Measurements from ENCODE around the gene AADACL3.
"Not testable (repeated sequence)": the region's sequence is repeated elsewhere in the genome, so short reads cannot be mapped to it uniquely, and the experiment has no call there.

The AADACL3 gene

DNA sequence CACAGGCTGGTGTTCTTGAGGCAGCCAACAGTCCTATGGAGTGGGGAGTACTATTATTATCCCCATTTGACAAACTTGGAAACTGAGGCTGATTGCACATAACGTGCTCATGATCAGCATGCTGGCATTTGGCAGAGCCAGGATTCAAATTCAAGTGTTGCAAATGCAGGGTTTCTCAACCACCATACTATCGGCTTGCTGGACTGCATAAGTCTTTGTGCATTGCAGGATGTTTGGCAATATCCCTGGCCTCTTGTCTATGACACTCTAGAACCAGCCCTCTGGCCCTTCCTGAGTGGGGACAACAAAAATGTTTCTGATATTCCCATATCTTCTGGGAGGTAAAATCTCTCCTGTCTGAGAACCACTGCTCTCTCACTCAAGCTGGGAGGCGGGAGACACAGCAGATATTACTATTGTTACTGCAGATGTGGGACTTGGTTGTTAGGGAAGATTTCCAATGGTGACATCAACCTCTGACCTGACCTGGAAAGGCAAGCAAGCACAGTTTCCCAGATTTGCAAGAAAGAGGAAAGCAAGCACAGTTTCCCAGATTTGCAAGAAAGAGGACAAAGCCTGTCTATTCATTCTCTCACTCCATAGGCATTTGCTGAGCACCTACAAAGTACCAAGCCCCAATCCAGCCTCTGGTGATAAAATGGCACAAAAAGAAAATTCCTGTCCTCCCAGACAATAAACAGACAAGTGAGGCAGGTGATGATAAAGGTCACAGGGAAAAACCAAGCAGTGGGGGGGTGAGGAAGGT, 1.0 kb upstream of the AADACL3 start:
- no peaks in the 10 kb centered on the region for H3K9me3 ChIP-seq
- H3K4me1 ChIP-seq: peaks cover 12% of the 10 kb centered on the region
- no peak overlapping the region for H3K27ac ChIP-seq
- no peaks in the 10 kb centered on the region for H3K27me3 ChIP-seq
- TF ChIP-seq Cebpa-rat (IDR thresholded peaks at IDR 0.05): no peak
- H3K4me3 ChIP-seq: no peak overlapping the region
- H3K4me2 ChIP-seq: no peak overlapping the region
- no peak overlapping the region for H3K9ac ChIP-seq
- H3K36me3 ChIP-seq: no peaks in the 10 kb centered on the region
- no peaks in the 10 kb centered on the region for H4K20me1 ChIP-seq

DNA sequence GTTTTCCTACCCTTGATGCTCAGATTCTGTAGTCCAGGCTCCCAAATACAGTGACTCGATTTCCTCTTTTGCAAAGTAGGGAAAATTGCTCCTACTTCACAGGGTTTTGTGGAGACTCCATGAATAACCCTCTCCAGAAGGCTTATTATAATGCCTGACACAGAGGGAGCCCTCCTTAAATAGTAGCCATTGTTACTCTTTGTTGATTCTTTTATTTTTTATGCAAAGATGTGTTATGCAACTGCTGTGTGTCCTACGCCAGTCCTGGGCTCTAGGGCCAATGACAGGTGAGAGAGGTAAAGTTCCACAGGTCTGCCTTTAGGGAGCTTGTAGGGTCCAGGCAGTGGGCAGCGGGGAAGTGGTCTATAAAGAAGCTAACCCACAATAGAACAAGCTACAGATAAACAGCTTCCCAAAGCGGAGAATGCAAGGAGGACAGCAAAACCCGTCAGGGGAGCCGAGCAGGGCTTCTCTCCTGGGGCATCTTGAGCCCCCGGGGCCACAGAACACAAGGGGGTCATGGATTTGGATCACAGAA, 1.5 kb downstream of the AADACL3 start:
- no peak overlapping the region for H3K4me2 ChIP-seq
- no peaks in the 10 kb centered on the region for H3K36me3 ChIP-seq
- no peak overlapping the region for H3K4me3 ChIP-seq
- TF ChIP-seq Cebpa-rat (IDR thresholded peaks at IDR 0.05): no peak
- H3K27me3 ChIP-seq: no peaks in the 10 kb centered on the region
- H3K9me3 ChIP-seq: no peaks in the 10 kb centered on the region
- H4K20me1 ChIP-seq: no peaks in the 10 kb centered on the region
- no peak overlapping the region for H3K27ac ChIP-seq
- peaks cover 19% of the 10 kb centered on the region for H3K4me1 ChIP-seq
- H3K9ac ChIP-seq: no peak overlapping the region

DNA sequence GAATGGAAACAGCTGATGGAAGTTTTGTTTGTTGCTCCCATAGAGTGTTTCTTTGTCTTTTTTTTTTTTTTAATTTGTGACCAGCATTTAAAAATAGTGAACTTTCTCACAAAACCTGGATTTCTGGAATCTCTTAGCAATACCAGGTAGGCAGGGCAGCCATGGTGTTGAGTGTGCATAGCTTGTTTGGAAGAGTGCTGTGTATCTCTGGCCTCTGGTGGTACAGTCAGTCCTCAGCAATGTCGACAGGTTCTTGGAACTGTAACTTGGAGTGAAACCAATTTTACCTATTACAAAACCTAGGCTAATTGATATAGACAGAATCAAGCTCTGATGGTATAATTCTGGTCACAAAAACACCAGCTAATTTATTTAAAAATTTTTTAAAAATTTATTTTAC, 6.7 kb downstream of the AADACL3 start:
- Histone ChIP-seq H3K4me2 (no peak overlapping the region), H3K36me3 (no peaks in the 10 kb centered on the region), H4K20me1 (no peaks in the 10 kb centered on the region), H3K4me1 (peaks cover 19% of the 10 kb centered on the region), H3K4me3 (no peak overlapping the region), H3K9ac (no peak overlapping the region), H3K9me3 (no peaks in the 10 kb centered on the region), H3K27ac (no peak overlapping the region), H3K27me3 (no peaks in the 10 kb centered on the region)
- no peak for TF ChIP-seq Cebpa-rat (IDR thresholded peaks at IDR 0.05)

DNA sequence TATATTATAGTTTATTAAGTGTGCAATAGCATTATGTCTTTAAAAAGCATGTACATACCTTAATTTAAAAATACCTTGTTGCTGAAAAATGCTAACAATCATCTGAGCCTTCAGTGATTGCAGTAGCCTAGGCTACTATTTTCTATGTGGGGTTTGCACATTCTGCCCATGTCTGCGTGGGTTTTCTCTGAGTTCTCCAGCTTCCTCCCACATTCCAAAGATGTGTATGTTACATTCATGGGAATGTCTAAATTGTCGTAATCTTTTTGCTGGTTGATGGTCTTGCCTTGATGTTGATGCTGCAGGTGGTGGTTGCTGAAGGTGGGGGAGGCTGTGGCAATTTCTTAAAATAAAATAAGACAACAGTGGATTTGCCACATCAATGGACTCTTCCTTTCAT, 12.5 kb downstream of the AADACL3 start:
- H3K4me1 ChIP-seq: no peaks in the 10 kb centered on the region
- no peak overlapping the region for H3K27ac ChIP-seq
- TF ChIP-seq Cebpa-rat (IDR thresholded peaks at IDR 0.05): no peak
- H3K4me2 ChIP-seq: no peak overlapping the region
- no peaks in the 10 kb centered on the region for H3K36me3 ChIP-seq
- no peaks in the 10 kb centered on the region for H4K20me1 ChIP-seq
- H3K9me3 ChIP-seq: peaks cover 41% of the 10 kb centered on the region
- no peak overlapping the region for H3K9ac ChIP-seq
- no peak overlapping the region for H3K4me3 ChIP-seq
- no peaks in the 10 kb centered on the region for H3K27me3 ChIP-seq

DNA sequence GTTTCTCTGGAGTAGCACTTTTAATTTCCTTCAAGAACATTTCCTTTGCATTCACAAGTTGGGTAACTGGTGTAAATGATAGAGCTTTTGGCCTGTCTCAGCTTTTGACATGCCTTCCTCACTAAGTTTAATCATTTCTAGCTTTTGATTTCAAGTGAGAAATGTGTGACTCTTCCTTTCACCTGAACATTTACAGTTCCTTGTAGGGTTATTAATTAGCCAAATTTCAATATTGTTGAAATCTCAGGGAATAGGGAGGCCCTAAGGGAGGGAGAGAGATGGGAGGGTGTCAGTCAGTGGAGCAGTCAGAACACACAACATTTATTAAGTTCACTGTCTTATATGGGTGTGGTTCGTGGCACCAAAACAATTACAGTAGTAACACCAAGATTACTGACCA, 14.2 kb downstream of the AADACL3 start:
- H3K4me3 ChIP-seq: no peak overlapping the region
- no peaks in the 10 kb centered on the region for H4K20me1 ChIP-seq
- no peaks in the 10 kb centered on the region for H3K4me1 ChIP-seq
- no peaks in the 10 kb centered on the region for H3K27me3 ChIP-seq
- peaks cover 41% of the 10 kb centered on the region for H3K9me3 ChIP-seq
- no peaks in the 10 kb centered on the region for H3K36me3 ChIP-seq
- no peak overlapping the region for H3K4me2 ChIP-seq
- TF ChIP-seq Cebpa-rat (IDR thresholded peaks at IDR 0.05): no peak
- no peak overlapping the region for H3K27ac ChIP-seq
- no peak overlapping the region for H3K9ac ChIP-seq

DNA sequence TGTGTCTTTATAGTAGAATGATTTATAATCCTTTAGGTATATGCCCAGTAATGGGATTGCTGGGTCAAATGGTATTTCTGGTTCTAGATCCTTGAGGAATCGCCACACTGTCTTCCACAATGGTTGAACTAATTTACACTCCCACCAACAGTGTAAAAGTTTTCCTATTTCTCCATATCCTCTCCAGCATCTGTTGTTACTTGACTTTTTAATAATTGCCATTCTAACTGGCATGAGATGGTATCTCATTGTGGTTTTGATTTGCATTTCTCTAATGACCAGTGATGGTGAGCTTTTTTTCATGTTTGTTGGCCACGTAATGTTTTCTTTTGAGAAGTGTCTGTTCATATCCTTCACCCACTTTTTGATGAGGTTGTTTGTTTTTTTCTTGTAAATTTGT, 15.2 kb downstream of the AADACL3 start:
- H3K9me3 ChIP-seq: peaks cover 41% of the 10 kb centered on the region
- H3K4me1 ChIP-seq, H3K27me3 ChIP-seq, H3K4me3 ChIP-seq, H3K36me3 ChIP-seq, H3K4me2 ChIP-seq, H3K27ac ChIP-seq, H3K9ac ChIP-seq, H4K20me1 ChIP-seq: not testable (repeated sequence)

DNA sequence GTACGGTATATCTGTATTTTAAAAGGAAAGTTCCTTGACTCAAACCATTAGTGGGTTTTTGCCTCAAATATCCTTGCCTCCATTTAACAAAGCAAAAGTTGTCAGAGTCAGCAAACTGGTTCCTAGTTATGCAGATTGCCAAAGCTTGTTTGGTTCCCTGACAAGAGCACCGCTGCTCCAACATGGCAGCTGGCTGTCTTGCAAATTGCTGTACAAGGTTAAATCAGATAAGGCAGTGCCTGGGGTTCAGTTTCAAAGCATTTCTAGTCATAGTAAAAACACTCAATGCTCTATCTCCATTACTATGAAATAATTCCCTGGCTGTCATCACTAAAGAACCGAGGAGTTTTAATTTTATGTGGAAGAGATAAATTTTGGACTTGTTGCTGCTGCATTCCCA, 18.7 kb downstream of the AADACL3 start:
- Histone ChIP-seq H3K4me1 (no peaks in the 10 kb centered on the region), H3K4me3 (no peak overlapping the region), H4K20me1 (no peaks in the 10 kb centered on the region), H3K9ac (no peak overlapping the region), H3K9me3 (peaks cover 34% of the 10 kb centered on the region), H3K27ac (no peak overlapping the region), H3K27me3 (no peaks in the 10 kb centered on the region), H3K36me3 (no peaks in the 10 kb centered on the region), H3K4me2 (no peak overlapping the region)
- no peak for TF ChIP-seq Cebpa-rat (IDR thresholded peaks at IDR 0.05)

DNA sequence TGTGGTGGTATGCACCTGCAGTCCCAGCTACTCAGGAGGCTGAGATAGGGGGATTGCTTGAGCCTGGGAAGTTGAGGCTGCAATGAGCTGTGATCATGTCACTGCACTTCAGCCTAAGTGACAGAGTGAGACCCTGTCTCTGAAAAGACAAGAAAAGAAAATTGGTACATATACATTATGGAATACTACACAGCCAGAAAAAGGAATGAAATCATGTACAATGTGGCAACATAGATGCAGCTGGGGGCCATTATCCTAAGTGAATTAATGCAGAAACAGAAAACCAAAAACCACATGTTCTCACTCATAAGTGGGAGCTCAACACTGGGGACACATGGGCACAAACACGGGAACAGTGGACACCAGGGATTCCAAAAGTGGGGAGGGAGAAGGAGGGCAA, 23.0 kb downstream of the AADACL3 start:
- H3K36me3 ChIP-seq: no peaks in the 10 kb centered on the region
- no peaks in the 10 kb centered on the region for H4K20me1 ChIP-seq
- peaks cover 8% of the 10 kb centered on the region; the same call in 1 of the 2 replicates for H3K9me3 ChIP-seq
- H3K27ac ChIP-seq: no peak overlapping the region
- H3K4me1 ChIP-seq: no peaks in the 10 kb centered on the region
- H3K27me3 ChIP-seq: no peaks in the 10 kb centered on the region
- H3K4me3 ChIP-seq: no peak overlapping the region
- H3K9ac ChIP-seq: no peak overlapping the region
- no peak for TF ChIP-seq Cebpa-rat (IDR thresholded peaks at IDR 0.05)
- H3K4me2 ChIP-seq: no peak overlapping the region

DNA sequence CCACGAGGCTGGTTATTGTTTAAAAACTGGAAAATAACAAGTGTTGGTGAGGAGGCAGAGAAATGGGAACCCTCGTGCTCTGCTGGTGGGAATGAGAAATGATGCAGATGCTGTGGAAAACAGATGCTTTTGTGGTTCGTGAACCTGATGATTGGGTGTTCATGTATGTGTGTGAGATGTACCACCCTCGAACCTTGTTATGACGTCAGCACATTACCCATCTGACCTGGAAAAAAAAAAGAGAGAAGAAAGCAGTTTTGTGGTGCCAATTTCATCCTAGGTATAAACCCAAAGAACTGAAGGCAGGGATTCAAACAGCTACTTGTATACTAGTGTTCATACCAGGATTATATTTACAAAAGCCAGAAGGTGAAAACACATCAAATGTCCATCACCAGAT, 23.7 kb downstream of the AADACL3 start:
- no peak overlapping the region for H3K9ac ChIP-seq
- no peak for TF ChIP-seq Cebpa-rat (IDR thresholded peaks at IDR 0.05)
- H3K9me3 ChIP-seq: peaks cover 8% of the 10 kb centered on the region; the same call in 1 of the 2 replicates
- no peak overlapping the region for H3K4me3 ChIP-seq
- H3K27ac ChIP-seq: no peak overlapping the region
- no peak overlapping the region for H3K4me2 ChIP-seq
- no peaks in the 10 kb centered on the region for H3K27me3 ChIP-seq
- no peaks in the 10 kb centered on the region for H3K4me1 ChIP-seq
- H3K36me3 ChIP-seq: no peaks in the 10 kb centered on the region
- H4K20me1 ChIP-seq: no peaks in the 10 kb centered on the region

DNA sequence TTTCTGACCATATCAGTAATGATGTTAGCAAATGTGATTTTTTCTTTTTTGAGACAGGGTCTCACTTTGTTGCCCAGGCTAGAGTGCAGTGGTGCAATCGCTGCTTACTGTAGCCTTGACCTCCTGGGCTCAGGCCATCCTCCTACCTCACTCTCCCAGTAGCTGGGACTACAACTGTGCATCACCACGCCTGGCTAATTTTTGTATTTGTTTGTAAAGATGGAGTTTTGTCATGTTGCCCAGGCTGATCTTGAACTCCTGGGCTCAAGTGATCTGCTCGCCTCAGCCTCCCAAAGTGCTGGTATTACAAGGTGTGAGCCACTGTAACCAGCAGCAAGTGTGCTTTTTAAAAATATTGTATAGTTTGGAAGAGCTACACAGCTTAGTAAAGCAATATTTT, 26.0 kb downstream of the AADACL3 start:
- peaks cover 3% of the 10 kb centered on the region for H3K9me3 ChIP-seq
- TF ChIP-seq Cebpa-rat (IDR thresholded peaks at IDR 0.05): no peak

More for the DNA sequence above, 26.0 kb downstream of the AADACL3 start:
- Histone ChIP-seq H3K9ac (no peak overlapping the region), H3K27ac (no peak overlapping the region), H4K20me1 (no peaks in the 10 kb centered on the region), H3K36me3 (no peaks in the 10 kb centered on the region), H3K4me2 (no peak overlapping the region), H3K4me3 (no peak overlapping the region), H3K4me1 (no peaks in the 10 kb centered on the region), H3K27me3 (no peaks in the 10 kb centered on the region)

Measured in BLaER1 (cell line).